ENCODE measurements around the gene TREX2.

GRCh38 chrX:153475271-153475670, 29.4 kb upstream of the TREX2 start:
- TF ChIP-seq CTCF (IDR thresholded peaks at IDR 0.05) (no peak), POLR2A (IDR thresholded peaks at IDR 0.05) (no peak), POLR2AphosphoS5 (IDR thresholded peaks at IDR 0.05; ENCODE audit: insufficient read depth in 1 of 2, low read depth in 1 of 2) (no peak)

All from vagina (tissue), 2 donors.